BE2C (cell line): ENCODE data around the gene NPHP4.

ENCODE experiments used
- DNase-seq: peaks from one replicate; pipeline ENCODE4 v3.0.0-alpha.2; 2020
- H3K27me3 ChIP-seq: fragments of 250-450 bp; sonication (Bioruptor Pico); 2 replicates; pipeline ENCODE4 v1.5.1; 2020; ENCODE audit warnings: mild to moderate bottlenecking
- H3K36me3 ChIP-seq: fragments of 250-450 bp; sonication (Bioruptor Pico); 2 replicates; pipeline ENCODE4 v1.5.1; 2020; ENCODE audit warnings: mild to moderate bottlenecking
- H3K4me1 ChIP-seq: fragments of 250-450 bp; sonication (Bioruptor Pico); 2 replicates; pipeline ENCODE4 v1.5.1; 2020
- H3K4me3 ChIP-seq: 2 replicates; pipeline ENCODE4 v1.5.1; 2011; ENCODE audit warnings: low read depth, low read length
- H3K9me3 ChIP-seq: fragments of 250-450 bp; sonication (Bioruptor Pico); 2 replicates; pipeline ENCODE4 v1.5.1; 2020
- CTCF ChIP-seq: IDR thresholded peaks from 2 replicates; pipeline ENCODE4 v1.5.1; 2012; ENCODE audit warnings: mild to moderate bottlenecking, low read depth, low read length

NPHP4 gene

GRCh38 chr1:5910276-5910620, 82.0 kb downstream of the NPHP4 start:
- Histone ChIP-seq H3K36me3 (no peaks in the 10 kb centered on the region), H3K4me3 (no peak overlapping the region), H3K27me3 (no peaks in the 10 kb centered on the region), H3K9me3 (no peaks in the 10 kb centered on the region), H3K4me1 (peaks cover 5% of the 10 kb centered on the region)
- no peak for DNase-seq
- no peak for TF ChIP-seq CTCF

GRCh38 chr1:5909576-5910275, 82.5 kb downstream of the NPHP4 start:
- no peak for DNase-seq
- Histone ChIP-seq H3K36me3 (no peaks in the 10 kb centered on the region), H3K4me3 (no peak overlapping the region), H3K4me1 (peaks cover 5% of the 10 kb centered on the region), H3K27me3 (no peaks in the 10 kb centered on the region), H3K9me3 (no peaks in the 10 kb centered on the region)
- no peak for TF ChIP-seq CTCF

- DNase-seq, result no peak
- Histone ChIP-seq H3K9me3 (no peaks in the 10 kb centered on the region), H3K4me1 (peaks cover 5% of the 10 kb centered on the region), H3K27me3 (no peaks in the 10 kb centered on the region), H3K4me3 (no peak overlapping the region), H3K36me3 (no peaks in the 10 kb centered on the region)
- no peak for TF ChIP-seq CTCF
These were observed 83.5 kb downstream of the NPHP4 start for GRCh38 chr1:5908461-5909375.

- no peaks in the 10 kb centered on the region for H3K27me3 ChIP-seq
- H3K4me1 ChIP-seq, result peaks cover 5% of the 10 kb centered on the region; the same call in 1 of the 2 replicates
- H3K36me3 ChIP-seq, result no peaks in the 10 kb centered on the region
- DNase-seq, result no peak
- no peak overlapping the region for H3K4me3 ChIP-seq
- H3K9me3 ChIP-seq, result no peaks in the 10 kb centered on the region
- no peak for TF ChIP-seq CTCF
These were observed 84.3 kb downstream of the NPHP4 start for GRCh38 chr1:5907966-5908365.

GRCh38 chr1:5907386-5907785, 84.8 kb downstream of the NPHP4 start:
- Histone ChIP-seq H3K4me3 (no peak overlapping the region), H3K4me1 (peaks cover 5% of the 10 kb centered on the region; the same call in 1 of the 2 replicates), H3K27me3 (no peaks in the 10 kb centered on the region), H3K9me3 (no peaks in the 10 kb centered on the region), H3K36me3 (no peaks in the 10 kb centered on the region)
- no peak for TF ChIP-seq CTCF
- no peak for DNase-seq

GRCh38 chr1:5906966-5907365, 85.3 kb downstream of the NPHP4 start:
- no peak for TF ChIP-seq CTCF
- H3K4me3 ChIP-seq, result no peak overlapping the region
- no peaks in the 10 kb centered on the region for H3K36me3 ChIP-seq
- no peak for DNase-seq
- no peaks in the 10 kb centered on the region for H3K9me3 ChIP-seq
- no peaks in the 10 kb centered on the region for H3K27me3 ChIP-seq
- H3K4me1 ChIP-seq, result peaks cover 5% of the 10 kb centered on the region; the same call in 1 of the 2 replicates
